ENCODE measurements around the gene FBXO44. TPM values are rescaled to one million over a fixed set of nuclear protein-coding genes. Genes with fewer than 3 reads are reported as not detected.

The FBXO44 gene
- total RNA-seq, 4 donors from 2014 or later, result 13.3 to 19.8 (median 16.1) TPM

DNA sequence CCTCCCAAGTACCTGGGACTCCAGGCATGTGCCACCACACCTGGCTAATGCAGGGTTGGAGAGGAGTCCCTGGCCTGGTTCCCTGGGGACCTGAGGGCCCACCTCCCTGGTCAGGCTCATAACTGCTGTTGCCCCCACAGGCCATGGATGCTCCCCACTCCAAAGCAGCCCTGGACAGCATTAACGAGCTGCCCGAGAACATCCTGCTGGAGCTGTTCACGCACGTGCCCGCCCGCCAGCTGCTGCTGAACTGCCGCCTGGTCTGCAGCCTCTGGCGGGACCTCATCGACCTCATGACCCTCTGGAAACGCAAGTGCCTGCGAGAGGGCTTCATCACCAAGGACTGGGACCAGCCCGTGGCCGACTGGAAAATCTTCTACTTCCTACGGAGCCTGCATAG is 13.8 kb downstream of the FBXO44 start:
- no peak overlapping the region for H3K27ac ChIP-seq (replicated peaks in 1 of 4)
- no peaks in the 10 kb centered on the region for H3K9me3 ChIP-seq
- peaks cover 5 to 51% (median 37%) of the 10 kb centered on the region in 4 donors for H3K36me3 ChIP-seq
- H3K4me1 ChIP-seq, result peaks cover 4 to 18% (median 10%) of the 10 kb centered on the region in 4 donors
- intact Hi-C loops (cut with DNase I), result no loop called here
- H3K4me3 ChIP-seq, result no peak overlapping the region
- 91% methylated on average over 14 of the region's 14 CpGs for WGBS
- no peak for DNase-seq (ENCODE audit: extremely low spot score)
- no peak for TF ChIP-seq POLR2A (IDR thresholded peaks at IDR 0.05; ENCODE audit: low read depth)
- no peak for TF ChIP-seq EP300 (IDR thresholded peaks at IDR 0.05)
- no peaks in the 10 kb centered on the region for H3K27me3 ChIP-seq

DNA sequence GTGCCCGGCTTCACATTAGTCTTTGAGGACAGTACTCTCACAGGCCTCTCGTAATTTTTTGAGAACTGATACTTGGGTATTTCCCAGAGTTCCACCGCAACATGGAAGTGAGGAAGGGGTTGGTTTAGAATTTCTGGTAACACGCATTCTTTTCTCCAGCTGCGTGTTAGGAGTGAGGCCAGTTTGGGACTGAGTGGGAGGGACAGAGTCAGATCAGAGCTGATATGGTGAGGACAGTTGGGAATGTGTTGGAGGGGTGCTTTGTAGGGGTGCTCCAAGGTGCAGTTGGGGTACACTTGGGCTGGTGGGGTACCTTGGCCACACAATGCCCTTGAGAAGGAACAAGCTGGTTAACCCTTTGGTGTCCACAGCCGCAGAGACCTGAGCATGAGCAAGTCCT is 16.1 kb downstream of the FBXO44 start:
- 72% methylated on average over 6 of the region's 6 CpGs for WGBS

DNA sequence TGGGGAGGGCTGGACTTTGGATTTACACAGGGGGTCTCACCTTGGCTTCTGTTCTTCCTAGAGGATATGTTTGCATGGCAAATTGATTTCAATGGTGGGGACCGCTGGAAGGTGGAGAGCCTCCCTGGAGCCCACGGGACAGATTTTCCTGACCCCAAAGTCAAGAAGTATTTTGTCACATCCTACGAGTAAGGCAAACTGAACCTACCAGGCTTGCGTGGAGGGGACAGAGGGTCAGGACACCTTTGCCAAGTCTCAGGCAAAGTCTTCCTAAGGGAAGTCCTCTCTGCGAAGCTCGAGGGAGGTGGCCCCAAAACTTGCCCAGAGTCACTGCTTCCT is 16.5 kb downstream of the FBXO44 start:
- peaks cover 0 to 6% (median 0%) of the 10 kb centered on the region in 4 donors for H3K4me1 ChIP-seq
- H3K4me3 ChIP-seq, result no peak overlapping the region
- intact Hi-C loops (cut with DNase I), result no loop called here
- no peaks in the 10 kb centered on the region for H3K9me3 ChIP-seq
- 85% methylated on average over 6 of the region's 6 CpGs for WGBS
- H3K36me3 ChIP-seq, result peaks cover 11 to 77% (median 64%) of the 10 kb centered on the region in 4 donors
- TF ChIP-seq, protein P1, sequence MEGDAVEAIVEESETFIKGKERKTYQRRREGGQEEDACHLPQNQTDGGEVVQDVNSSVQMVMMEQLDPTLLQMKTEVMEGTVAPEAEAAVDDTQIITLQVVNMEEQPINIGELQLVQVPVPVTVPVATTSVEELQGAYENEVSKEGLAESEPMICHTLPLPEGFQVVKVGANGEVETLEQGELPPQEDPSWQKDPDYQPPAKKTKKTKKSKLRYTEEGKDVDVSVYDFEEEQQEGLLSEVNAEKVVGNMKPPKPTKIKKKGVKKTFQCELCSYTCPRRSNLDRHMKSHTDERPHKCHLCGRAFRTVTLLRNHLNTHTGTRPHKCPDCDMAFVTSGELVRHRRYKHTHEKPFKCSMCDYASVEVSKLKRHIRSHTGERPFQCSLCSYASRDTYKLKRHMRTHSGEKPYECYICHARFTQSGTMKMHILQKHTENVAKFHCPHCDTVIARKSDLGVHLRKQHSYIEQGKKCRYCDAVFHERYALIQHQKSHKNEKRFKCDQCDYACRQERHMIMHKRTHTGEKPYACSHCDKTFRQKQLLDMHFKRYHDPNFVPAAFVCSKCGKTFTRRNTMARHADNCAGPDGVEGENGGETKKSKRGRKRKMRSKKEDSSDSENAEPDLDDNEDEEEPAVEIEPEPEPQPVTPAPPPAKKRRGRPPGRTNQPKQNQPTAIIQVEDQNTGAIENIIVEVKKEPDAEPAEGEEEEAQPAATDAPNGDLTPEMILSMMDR (IDR thresholded peaks at IDR 0.05), result no peak
- TF ChIP-seq POLR2AphosphoS5 (IDR thresholded peaks at IDR 0.05) (no peak), EP300 (IDR thresholded peaks at IDR 0.05) (no peak), POLR2A (IDR thresholded peaks at IDR 0.05; ENCODE audit: low read depth) (no peak)
- DNase-seq (ENCODE audit: extremely low spot score), result no peak
- H3K27me3 ChIP-seq, result no peaks in the 10 kb centered on the region
- H3K27ac ChIP-seq (replicated peaks in 1 of 4), result no peak overlapping the region

More for the DNA sequence above, 16.1 kb downstream of the FBXO44 start:
- Histone ChIP-seq H3K36me3 (peaks cover 11 to 73% (median 59%) of the 10 kb centered on the region in 4 donors), H3K4me3 (no peak overlapping the region), H3K4me1 (peaks cover 0 to 6% (median 0%) of the 10 kb centered on the region in 4 donors), H3K9me3 (no peaks in the 10 kb centered on the region), H3K27ac (replicated peaks in 1 of 4) (no peak overlapping the region), H3K27me3 (no peaks in the 10 kb centered on the region)
- DNase-seq (ENCODE audit: extremely low spot score), result no peak
- TF ChIP-seq, protein P1 (IDR thresholded peaks at IDR 0.05), result no peak
- TF ChIP-seq POLR2AphosphoS5 (IDR thresholded peaks at IDR 0.05), result no peak
- no peak for TF ChIP-seq POLR2A (IDR thresholded peaks at IDR 0.05; ENCODE audit: low read depth)
- no peak for TF ChIP-seq EP300 (IDR thresholded peaks at IDR 0.05)
- intact Hi-C loops (cut with DNase I), result no loop called here

DNA sequence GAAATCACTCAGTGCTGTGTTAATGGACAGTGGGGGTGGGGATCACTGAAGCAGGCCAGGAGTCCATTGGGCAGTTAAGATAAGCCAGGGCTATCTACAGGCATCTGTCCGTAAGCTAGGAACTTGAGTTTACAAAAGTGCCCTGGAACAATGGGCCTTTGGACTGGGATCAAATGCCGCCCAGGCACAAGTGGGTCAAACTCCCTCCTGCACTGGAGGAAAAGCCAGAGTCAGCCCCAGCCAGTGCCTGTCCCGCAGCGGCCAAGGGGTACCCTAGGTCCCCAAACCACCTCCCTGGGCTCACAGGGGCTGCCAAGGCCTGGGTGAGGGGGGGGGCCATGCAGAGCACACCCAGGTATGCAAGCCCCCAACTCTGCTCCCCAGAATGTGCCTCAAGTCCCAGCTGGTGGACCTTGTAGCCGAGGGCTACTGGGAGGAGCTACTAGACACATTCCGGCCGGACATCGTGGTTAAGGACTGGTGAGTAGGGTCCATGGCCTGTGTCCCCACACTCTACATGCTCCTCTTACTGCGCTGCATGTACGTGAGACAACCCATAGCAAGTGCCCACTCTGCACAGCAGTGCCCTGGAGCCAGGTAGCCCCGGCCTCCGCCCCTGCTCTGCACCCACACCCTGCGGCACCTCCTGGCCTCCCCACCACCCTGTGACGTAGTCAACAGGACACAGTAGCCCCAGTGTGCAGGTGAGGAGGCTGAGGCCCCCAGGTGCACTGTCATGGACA is 17.0 kb downstream of the FBXO44 start:
- peaks cover 15 to 83% (median 69%) of the 10 kb centered on the region in 4 donors for H3K36me3 ChIP-seq
- WGBS, result 88% methylated on average over 12 of the region's 14 CpGs
- intact Hi-C loops (cut with DNase I), result no loop called here

DNA sequence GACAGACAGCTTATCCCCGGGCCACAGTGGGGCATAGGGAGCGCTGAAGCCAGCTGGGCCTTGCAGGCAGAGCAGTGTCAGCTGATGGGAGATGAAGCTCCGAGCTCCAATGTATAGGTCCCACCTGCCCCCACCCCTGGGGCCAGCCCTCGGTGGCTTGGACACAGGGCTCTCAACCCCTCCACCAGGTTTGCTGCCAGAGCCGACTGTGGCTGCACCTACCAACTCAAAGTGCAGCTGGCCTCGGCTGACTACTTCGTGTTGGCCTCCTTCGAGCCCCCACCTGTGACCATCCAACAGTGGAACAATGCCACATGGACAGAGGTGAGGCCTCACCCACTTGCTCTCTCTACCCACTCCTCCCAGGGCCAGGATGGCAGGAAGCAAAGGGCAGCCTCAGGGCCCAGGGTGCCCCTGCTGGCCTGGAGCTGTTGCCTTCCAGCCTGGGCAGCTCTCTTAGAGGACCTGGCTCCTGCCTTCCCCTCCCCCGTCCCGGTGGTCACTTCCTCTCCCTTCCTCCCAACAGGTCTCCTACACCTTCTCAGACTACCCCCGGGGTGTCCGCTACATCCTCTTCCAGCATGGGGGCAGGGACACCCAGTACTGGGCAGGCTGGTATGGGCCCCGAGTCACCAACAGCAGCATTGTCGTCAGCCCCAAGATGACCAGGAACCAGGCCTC is 18.6 kb downstream of the FBXO44 start:
- no peaks in the 10 kb centered on the region for H3K4me1 ChIP-seq
- H3K36me3 ChIP-seq, result peaks cover 17 to 98% (median 76%) of the 10 kb centered on the region in 4 donors
- no peaks in the 10 kb centered on the region for H3K9me3 ChIP-seq
- intact Hi-C loops (cut with DNase I), result no loop called here
- H3K27me3 ChIP-seq, result no peaks in the 10 kb centered on the region
- TF ChIP-seq, protein P1 (IDR thresholded peaks at IDR 0.05), result no peak
- no peak for TF ChIP-seq POLR2AphosphoS5 (IDR thresholded peaks at IDR 0.05)
- no peak for TF ChIP-seq EP300 (IDR thresholded peaks at IDR 0.05)
- TF ChIP-seq POLR2A (IDR thresholded peaks at IDR 0.05; ENCODE audit: low read depth), result no peak
- no peak overlapping the region for H3K27ac ChIP-seq (replicated peaks in 1 of 4)
- WGBS, result 97% methylated on average over 11 of the region's 14 CpGs
- H3K4me3 ChIP-seq, result no peak overlapping the region
- no peak for DNase-seq (ENCODE audit: extremely low spot score)

More for the DNA sequence above, 17.0 kb downstream of the FBXO44 start:
- TF ChIP-seq, protein P1 (IDR thresholded peaks at IDR 0.05), result no peak
- no peak for TF ChIP-seq POLR2AphosphoS5 (IDR thresholded peaks at IDR 0.05)
- no peak for TF ChIP-seq POLR2A (IDR thresholded peaks at IDR 0.05; ENCODE audit: low read depth)
- TF ChIP-seq EP300 (IDR thresholded peaks at IDR 0.05), result no peak
- H3K27ac ChIP-seq (replicated peaks in 1 of 4), result no peak overlapping the region
- H3K4me1 ChIP-seq, result peaks cover 0 to 6% (median 0%) of the 10 kb centered on the region in 4 donors
- H3K9me3 ChIP-seq, result no peaks in the 10 kb centered on the region
- no peak for DNase-seq (ENCODE audit: extremely low spot score)
- H3K4me3 ChIP-seq, result no peak overlapping the region
- H3K27me3 ChIP-seq, result no peaks in the 10 kb centered on the region
